Measurements from ENCODE around the gene CENPT. TPM values are rescaled to one million over a fixed set of nuclear protein-coding genes. Genes with fewer than 3 reads are reported as not detected.

The CENPT gene
- total and polyA plus RNA-seq, 2 of the 13 experiments (the other 11 are each of a cell fraction or from before 2014, with no cell fraction given) = 40.9 to 43.3 TPM

GRCh38 chr16:67833415-67834241 lies 13.9 kb downstream of the CENPT start (continued):
- TF ChIP-seq AKNA (CRISPR knock-in tag; IDR thresholded peaks at IDR 0.05; ENCODE audit: borderline replicate concordance) (no peak), ZNF879 (CRISPR knock-in tag; IDR thresholded peaks at IDR 0.05) (peak; percentile 57; the same call in 1 of the 2 replicates), ZSCAN29 (CRISPR knock-in tag; conservative IDR thresholded peaks at IDR 0.05) (peak; percentile 98), NRL (CRISPR knock-in tag; IDR thresholded peaks at IDR 0.05; ENCODE audit: borderline replicate concordance) (peak; percentile 97), HDAC1 (CRISPR knock-in tag; IDR thresholded peaks at IDR 0.05) (peak; percentile 93), ZNF704 (CRISPR knock-in tag; IDR thresholded peaks at IDR 0.05; ENCODE audit: borderline replicate concordance) (peak; percentile 69; the same call in 1 of the 2 replicates), TCF7L2 (IDR thresholded peaks at IDR 0.05; ENCODE audit: low read depth, low read length) (no peak), ZNF720 (CRISPR knock-in tag; IDR thresholded peaks at IDR 0.05) (no peak), GPBP1L1 (CRISPR knock-in tag; IDR thresholded peaks at IDR 0.05) (no peak), HMG20A (CRISPR knock-in tag; IDR thresholded peaks at IDR 0.05; ENCODE audit: borderline replicate concordance) (no peak; the same call in 1 of the 2 replicates), ZNF563 (CRISPR knock-in tag; IDR thresholded peaks at IDR 0.05) (peak; percentile 85), ZNF367 (CRISPR knock-in tag; IDR thresholded peaks at IDR 0.05; ENCODE audit: borderline replicate concordance) (0 out of 2 replicates have a peak, but pooled peaks have one; percentile 56), ZNF362 (CRISPR knock-in tag; IDR thresholded peaks at IDR 0.05; ENCODE audit: borderline replicate concordance) (peak; percentile 53; the same call in 1 of the 2 replicates), NCOA2 (CRISPR knock-in tag; IDR thresholded peaks at IDR 0.05) (peak; percentile 48), KDM2A (CRISPR knock-in tag; IDR thresholded peaks at IDR 0.05; ENCODE audit: borderline replicate concordance, low read depth) (peak; percentile 91), MAX (IDR thresholded peaks at IDR 0.05) (peak; percentile 95), TCF12 (IDR thresholded peaks at IDR 0.05) (no peak), TCF12 (CRISPR knock-in tag; IDR thresholded peaks at IDR 0.05) (no peak)
